Measurements from ENCODE around the gene RELN.

GRCh38 chr7:104034679-104035078 lies 45.2 kb upstream of the RELN start:
- TF ChIP-seq CTCF (IDR thresholded peaks at IDR 0.05) (no peak), IRF2 (CRISPR knock-in tag; IDR thresholded peaks at IDR 0.05; ENCODE audit: borderline replicate concordance, low read depth) (no peak), TCF7 (CRISPR knock-in tag; IDR thresholded peaks at IDR 0.05; ENCODE audit: low read depth) (no peak), MAX (CRISPR knock-in tag; IDR thresholded peaks at IDR 0.05) (no peak), ZNF232 (CRISPR knock-in tag; IDR thresholded peaks at IDR 0.05) (no peak), SP1 (CRISPR knock-in tag; conservative IDR thresholded peaks at IDR 0.05) (no peak), ZBTB43 (CRISPR knock-in tag; IDR thresholded peaks at IDR 0.05) (no peak), KAT7 (CRISPR knock-in tag; IDR thresholded peaks at IDR 0.05; ENCODE audit: borderline replicate concordance) (no peak), ATF2 (CRISPR knock-in tag; IDR thresholded peaks at IDR 0.05; ENCODE audit: borderline replicate concordance, low read depth) (no peak), AR (CRISPR knock-in tag; IDR thresholded peaks at IDR 0.05) (no peak)
